T1000 (cell line): ENCODE measurements around the gene HOXD11.

Source experiments
- DNase-seq: peaks from one replicate; lab custom pipeline; 2025; ENCODE audit warnings: mixed read lengths; lab: John Stamatoyannopoulos, UW

HOXD11 gene

DNA sequence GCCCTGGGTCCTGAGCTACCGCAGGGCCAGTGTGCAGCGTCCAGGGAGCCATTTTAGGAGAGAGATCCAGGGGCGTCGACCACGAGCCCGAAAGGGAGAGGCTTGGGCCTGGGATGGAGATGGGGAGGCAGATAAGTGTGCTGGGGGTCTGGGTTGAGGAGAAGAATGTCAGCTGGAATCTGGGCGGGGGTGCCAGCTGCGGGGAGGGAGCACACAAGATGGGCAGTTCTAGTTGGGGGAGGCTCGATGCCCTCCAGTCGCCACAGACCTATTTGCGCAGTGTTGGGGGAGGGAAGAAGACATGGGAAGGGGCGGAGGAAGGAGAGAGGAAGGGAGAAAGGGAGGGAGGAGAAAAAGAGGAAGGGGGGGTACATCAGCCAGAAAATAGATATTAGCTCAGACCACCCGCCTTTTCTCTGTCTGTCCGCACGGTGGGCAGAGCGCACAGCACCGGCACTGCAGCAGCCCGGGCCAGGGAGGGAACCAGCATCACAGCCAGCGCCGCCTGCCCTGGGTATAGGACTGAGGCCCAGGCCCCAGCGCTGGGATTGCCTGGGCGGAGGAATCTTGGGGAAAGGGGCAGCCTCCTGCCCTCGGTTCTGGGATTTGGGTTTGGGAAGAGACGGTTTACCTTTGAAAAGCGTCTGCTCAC lies 1.9 kb upstream of the HOXD11 start:
- DNase-seq = no peak

DNA sequence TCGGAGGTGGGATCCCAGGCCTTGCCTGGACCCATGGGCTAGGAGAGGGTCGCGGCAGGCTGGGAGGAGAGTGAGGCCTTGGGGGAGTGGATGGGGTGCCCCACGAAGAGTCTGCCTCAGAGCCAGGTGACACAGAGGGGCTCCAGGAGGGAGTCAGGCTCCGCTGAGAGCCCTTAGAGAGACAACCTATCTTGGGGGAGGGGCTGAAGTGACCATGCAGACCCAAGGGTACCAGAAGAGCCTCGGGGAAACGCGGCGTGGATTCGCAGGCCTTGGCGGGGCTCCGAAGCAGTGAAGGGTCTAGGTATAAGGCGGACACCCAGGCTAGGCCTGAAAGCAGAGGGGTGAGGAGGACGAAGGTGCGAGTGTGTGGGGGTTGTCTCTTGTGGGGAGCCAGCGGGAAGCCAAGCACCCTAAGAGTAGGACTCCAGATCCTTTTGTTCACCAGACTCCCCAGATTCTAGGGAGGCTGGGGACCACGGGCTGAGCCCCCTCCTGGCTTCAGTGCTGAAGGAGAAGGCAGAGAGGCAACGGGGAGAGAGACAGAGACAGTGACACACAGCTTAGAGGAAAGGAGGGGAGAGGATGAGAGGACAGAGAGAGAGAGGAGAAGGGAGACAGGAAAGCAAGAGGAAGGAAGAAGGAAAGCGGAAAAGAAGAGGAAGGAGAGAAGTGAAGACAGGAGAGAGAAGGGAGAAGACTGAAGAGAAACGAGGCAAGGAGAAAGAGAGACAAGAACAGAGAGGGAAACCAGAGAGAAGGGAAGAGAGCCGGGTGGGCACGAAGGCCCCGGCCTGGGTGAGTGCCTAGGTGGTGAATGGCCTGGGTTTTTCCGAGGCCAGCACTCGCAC lies 1.1 kb upstream of the HOXD11 start:
- DNase-seq = no peak

DNA sequence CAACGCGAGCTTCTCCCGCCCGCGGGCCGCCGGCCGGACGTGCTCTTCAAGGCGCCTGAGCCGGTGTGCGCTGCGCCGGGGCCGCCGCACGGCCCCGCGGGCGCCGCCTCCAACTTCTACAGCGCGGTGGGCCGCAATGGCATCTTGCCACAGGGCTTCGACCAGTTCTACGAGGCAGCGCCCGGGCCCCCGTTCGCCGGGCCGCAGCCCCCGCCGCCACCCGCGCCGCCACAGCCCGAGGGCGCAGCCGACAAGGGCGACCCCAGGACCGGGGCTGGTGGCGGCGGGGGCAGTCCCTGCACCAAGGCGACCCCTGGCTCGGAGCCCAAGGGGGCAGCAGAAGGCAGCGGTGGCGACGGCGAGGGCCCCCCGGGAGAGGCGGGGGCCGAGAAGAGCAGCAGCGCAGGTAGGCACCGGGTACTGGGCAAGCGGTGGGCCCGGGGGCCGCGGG lies 676 bp downstream of the HOXD11 start:
- no peak for DNase-seq

DNA sequence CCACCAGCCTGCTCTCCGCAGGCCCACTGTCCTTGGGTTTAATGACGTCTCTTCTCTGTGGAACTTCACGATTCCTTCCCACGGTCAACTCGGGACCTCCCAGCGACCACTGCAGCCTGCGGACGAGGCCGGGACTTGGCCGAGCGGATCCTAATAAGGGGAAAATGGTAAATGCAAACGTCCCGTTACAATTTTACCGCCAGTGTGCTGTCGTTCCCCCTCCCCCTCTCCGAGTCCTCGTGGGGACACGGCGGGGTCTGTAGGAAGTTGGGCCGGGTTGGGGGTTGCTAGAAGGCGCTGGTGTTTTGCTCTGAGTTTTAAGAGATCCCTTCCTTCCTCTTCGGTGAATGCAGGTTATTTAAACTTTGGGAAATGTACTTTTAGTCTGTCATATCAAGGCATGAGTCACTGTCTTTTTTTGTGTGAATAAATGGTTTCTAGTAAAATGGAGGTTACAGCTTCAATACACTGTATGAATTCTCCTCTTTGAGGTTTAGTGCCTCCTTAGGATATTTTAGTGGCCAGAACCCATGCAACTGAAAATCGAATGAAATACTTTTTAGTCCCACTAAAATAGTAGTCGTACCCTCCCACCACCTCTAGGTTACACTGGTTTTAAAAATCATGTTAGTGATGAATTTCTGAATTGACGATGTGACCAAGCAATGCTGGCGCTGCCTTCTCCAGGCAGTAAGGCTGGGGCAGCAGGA lies 2.3 kb downstream of the HOXD11 start:
- no peak for DNase-seq

DNA sequence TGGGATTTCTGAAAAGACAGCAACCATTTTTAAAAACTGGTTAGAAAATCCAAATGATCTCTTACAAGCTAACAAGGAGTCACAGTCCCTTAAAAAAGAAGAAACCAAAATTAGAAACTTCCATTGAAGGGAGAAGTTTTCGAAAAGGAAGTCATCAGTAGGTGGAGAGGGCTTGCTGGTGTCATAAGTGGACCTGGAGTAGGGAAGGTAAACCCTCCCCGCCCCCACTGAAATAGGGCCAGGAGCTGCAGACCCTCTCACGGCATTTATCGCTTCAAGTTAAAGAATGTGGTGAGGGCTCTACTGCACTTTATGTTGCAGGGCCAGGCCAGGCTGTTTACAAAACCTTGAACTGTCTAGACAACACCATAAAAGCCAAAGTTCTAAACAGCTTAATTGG lies 2.9 kb downstream of the HOXD11 start:
- no peak for DNase-seq

DNA sequence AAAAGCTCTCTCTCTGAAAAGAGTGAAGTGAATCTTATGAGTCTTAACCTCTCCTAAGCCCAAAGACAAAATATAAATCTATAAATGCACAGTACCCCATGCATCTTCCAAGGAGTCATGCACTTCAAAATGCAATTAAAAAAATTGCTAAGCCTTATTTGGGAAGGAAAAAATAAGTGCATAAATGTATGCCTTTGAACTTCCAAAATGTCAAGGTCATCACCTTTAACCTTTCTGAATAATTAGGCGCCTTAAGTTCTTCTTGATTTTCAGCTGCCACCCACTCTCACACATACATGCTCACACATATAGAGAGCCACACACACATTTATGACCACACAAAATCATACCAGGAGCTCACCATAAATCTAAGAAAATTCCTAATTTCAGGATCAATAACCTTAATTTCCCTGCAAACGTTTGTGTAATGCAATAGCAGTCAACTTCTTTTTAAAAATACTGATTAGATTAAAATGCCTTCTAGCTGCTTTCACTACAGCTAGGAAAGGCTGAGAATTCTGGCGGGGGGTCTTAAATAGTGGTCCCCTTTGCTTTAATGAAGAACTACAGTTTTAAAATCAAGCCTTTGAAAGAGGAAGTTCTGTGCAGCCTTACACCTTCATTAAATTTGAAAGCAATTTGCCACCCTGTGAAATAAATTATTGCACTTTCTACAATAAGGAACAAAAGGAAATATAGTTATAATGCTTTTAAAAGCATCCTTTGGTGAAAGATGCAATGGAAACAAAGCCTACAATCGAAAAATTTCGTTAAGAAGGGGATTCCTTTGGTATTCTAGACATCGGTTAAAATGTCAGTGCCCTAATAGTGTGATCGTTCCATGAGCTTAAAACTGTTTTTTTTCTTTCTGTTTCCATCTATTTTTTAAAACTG lies 3.6 kb downstream of the HOXD11 start:
- DNase-seq = no peak

DNA sequence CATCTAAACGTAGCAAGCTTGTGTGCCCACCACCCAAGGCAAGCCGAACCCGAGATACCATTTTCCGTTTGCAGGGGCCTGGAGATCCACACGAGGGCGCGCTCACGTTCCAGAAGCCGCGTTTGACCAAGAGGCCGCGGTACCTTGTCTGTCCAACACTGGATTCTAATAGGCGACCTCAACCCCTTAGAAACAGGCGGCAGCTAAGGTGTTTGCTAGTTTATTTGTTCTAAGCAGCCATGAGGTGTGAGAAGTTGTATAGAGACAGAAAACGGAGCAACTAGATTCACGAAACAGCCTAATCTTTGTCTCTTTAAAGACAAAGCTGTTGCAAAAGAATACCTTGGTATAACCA lies 4.2 kb downstream of the HOXD11 start:
- no peak for DNase-seq

DNA sequence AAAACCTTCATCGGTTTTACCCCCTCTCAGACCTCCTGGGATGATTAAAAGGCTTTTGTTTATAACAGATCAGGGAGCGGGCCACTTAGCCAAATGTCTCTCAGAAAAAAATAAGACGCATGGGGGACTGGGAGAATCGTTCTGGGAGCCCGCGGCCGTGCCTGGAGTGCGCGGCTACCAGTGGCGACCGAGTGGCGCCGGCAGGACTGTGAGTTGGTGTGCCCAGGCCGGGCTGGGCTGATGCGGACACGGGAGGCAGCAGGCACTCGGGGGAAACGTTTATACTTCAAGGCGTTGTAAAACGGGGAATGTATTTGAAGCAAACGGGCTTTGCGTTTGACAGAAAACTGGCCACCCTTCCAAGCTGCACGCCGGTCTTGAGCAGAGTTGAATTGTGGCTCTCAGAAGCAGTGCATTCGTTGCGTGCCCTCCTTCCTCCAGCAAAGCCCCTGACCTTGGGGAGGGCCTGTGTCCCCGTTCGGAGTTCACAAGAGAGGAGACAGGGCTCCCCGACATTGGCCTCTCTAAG lies 4.8 kb downstream of the HOXD11 start:
- DNase-seq = no peak

DNA sequence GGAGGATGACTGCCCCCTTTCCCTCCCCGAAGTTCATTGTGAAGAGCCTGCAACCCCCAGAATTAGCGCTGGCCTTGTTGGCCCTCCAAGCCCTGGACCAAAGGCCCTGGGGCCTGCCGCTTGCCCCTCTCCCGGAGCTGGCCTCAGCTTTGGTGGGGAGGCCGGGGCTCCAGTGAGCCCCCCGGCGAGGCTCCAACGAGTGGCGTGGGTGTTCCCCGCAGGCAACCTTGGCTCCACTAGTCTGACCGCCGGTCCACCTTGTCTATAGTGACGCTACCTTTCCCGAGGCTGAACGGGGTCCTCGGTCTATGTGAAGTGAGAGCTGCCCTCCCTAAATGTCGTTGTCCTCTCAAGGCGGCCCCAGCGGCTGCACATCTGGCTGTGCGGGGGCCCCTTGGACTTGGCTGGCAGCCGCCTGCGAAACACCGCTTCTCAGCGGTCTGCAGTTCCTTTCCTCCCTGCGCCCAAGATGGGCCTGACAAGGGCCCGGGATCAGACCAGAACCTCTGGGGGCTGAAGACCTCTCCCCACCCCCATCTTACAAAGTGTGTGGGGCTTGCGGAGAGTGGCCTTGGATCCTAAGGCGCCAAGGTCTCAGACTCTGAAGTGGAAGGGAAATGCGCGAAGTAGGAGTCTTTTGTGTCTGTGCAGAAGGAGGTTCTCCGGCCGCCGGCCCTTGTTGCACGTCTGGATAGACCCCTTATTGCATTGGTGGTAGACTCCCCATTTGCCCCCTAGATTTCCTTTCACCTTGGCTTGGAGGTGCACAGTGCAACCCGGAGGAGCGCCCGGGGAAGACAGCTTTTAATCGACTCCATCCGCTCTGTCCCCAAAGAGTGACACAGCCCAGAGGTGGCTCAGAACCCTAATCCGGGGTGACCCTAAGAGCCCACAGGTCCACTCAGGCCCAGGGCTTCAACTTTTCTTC lies 5.6 kb downstream of the HOXD11 start:
- DNase-seq = no peak

DNA sequence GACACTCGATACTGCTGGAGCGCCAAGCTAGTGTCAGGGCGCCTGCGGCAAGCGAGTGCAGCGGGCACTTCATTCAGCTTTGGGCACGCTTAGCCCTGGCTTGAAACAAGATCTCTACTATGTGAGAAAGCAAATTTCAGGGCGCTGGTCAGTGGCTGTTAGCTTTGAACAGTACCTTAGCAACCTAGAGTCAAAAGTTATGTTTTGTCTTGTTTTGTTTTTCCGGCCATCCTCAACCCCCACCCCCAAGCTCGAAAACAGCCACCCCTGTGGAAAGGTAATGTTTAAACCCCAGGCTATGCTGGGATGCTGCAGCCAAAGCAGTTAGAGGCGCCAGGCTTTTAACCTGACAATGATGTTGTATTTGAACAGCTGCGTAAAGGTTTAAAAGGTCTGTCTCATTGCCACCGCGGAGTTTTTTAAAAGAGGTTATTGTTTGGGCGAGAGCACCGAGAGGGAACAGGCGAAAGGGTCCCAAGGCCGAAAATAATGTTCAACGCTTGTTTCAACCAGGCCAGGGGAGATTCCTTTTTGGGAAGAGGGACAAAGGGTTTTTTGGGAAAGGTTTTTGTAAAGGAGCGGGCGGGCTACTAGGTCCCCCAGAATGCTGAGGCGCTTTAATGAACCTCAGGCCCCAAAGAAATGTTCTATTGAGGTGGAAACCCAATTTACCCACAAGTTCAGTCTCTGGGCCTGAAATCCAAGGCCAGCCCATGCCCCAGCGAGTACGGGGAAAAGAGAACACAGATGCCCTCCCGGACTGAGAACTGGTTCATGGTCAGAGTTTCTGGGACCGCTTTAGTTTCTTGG lies 7.2 kb downstream of the HOXD11 start:
- DNase-seq = no peak

DNA sequence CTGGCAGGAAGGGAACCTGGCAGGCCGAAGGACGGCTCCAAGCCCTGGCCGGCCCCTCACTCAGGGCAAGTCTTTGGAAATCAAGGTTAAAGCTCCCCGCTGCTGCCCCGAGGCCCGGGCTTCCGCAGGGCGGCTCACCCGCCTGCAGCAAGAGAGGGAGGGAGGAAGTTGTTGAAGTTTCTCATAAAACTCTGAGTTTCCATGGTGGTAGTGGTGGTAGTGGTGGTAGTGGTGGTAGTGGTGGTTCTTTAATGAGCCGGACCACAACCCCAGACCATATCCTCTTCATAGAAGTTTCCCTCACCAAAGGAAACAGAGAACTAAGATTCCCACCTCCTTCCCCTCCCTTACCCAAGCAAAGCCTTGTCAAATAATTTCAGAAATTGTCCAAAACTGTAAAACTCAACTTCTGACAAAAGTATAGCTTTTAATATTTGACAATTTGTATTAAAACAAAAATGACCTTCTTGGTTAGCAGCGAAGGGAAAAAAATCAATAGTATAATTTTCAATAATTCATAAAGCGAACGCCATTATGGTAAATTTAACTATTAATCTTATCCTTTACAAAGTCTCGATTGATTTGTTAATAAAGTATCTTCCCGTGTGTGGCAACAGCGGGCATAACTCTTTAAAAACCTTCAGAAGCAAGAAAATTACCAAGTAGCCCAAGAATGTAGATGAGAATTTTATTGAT lies 8.0 kb downstream of the HOXD11 start:
- no peak for DNase-seq

DNA sequence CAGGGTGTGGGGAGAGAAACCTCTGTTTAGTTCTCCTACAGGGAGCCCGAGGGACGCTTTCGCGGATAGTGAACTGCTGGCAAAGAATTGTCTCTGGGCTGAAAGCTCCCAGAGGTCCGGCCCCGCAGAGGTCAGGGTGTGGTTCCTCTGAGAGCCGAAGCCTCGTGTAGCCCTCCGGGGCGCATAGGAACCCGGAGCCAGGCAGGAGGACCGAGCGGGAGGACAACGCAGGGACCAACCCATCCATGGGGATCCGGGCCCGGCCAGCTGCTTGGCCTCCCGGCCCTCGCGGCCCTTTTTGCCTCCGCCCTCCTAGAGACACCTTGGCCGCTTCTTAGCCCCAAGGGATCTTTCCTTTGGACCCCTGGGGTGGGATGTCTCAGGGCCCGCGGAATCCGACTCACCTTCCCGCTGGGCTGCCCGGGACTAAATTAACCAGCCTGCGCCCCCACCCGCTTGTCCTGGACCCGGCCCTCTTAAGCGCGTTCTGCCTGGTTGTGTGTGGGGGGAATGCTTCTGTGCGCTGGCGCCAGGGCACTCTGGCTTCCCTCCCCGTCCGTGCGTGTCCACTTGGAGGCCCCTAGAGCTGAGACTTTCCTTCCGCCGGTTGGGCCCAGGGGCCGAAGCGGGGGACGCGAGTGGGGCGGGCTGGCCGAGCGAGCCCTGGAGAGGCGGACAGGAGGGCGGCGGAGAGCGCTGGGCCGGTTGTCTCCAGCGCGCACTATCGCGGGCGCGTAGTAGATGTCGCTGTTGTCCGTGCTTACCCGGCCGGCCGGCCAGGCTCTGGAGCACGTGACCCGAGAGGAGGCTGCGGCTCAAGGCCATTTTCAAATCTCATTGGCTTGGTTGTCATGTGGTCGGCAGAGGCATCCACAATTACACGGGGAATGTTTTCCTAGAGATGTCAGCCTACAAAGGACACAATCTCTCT lies 9.1 kb downstream of the HOXD11 start, which contains the start of gene HOXD10:
Gene HOXD10 (plus strand): TSS at position 896 of the 931 bp plus-strand sequence. CDS start 56 bp downstream, outside the sequence.
- DNase-seq = no peak

DNA sequence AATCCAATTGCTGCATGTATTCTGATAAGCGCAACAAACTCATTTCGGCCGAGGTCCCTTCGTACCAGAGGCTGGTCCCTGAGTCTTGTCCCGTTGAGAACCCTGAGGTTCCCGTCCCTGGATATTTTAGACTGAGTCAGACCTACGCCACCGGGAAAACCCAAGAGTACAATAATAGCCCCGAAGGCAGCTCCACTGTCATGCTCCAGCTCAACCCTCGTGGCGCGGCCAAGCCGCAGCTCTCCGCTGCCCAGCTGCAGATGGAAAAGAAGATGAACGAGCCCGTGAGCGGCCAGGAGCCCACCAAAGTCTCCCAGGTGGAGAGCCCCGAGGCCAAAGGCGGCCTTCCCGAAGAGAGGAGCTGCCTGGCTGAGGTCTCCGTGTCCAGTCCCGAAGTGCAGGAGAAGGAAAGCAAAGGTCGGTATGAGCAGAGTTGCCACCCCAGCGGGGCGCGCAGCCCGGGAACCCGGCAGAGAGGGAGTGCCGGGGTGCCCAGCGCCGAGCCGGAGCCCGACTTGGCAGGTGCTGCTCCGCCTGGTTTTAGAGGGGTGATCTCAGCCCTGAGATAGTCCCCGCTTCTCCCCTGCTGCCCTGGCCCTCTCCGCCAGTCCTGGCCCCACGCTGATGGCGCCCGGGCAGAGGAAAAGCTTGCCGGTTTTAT lies 10.2 kb downstream of the HOXD11 start:
- no peak for DNase-seq

DNA sequence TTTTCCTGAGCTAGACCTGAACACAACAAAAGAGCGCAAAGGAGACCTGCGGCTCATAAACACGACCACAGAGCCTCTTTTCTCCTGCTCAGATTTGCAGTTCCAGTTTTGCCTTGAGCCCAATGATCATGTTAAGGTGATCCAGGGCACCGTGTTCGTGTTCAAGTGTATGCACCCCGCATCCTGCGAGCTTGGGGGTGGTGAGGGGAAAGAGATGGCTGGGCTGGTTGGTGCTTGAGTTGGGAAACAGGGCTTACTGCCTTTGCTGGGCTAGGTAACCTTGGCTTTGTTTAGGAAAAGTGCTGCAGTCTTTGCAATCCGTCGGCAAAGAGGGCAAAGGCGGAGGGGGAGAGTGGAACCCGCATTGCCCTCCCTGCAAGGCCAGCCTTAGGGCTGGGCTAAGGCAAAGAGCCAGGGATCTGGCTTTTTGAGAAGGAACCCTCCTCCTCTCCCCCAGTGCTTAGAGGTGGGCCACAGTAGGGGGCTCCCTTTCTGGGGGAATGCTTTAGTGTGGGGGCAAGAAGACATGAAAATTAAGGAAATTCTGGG lies 10.8 kb downstream of the HOXD11 start:
- no peak for DNase-seq

DNA sequence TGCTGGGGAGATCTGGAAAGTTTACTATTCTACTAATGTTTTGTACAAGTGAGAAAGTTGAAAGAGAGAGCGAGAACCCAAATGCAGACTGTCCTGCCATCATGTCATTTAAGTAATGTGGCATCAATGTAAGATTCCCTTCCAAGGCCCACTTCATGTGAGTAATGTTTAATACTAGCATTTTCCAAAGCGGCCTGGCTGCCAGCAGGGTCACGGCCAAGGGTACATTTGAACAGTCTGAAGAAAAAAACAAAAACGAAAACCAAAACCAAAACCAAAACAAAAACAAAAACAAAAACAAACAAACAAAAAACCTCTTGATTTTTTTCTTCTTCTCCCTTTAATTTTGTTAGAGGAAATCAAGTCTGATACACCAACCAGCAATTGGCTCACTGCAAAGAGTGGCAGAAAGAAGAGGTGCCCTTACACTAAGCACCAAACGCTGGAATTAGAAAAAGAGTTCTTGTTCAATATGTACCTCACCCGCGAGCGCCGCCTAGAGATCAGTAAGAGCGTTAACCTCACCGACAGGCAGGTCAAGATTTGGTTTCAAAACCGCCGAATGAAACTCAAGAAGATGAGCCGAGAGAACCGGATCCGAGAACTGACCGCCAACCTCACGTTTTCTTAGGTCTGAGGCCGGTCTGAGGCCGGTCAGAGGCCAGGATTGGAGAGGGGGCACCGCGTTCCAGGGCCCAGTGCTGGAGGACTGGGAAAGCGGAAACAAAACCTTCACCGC lies 11.7 kb downstream of the HOXD11 start:
- DNase-seq = no peak
